Naive thymus-derived CD4-positive, alpha-beta T cell (primary cell): Measurements from ENCODE around the gene PRSS50. TPM values are rescaled to one million over a fixed set of nuclear protein-coding genes. Genes with fewer than 3 reads are reported as not detected.
"Not testable (repeated sequence)": the region's sequence is repeated elsewhere in the genome, so short reads cannot be mapped to it uniquely, and the experiment has no call there.

Experiments
- ATAC-seq: fragments of 150-1000 bp; cut with Tn5 transposase; 2 replicates; pipeline ENCODE4 v1.10.0; 2021; ENCODE audit warnings: mild to moderate bottlenecking, moderate library complexity
- CTCF ChIA-PET: fragments of 350-600 bp; sonication (Branson Sonifier 250); formaldehyde crosslinking; loops from one replicate; lab custom pipeline; 2021; ENCODE audit warnings: antibody characterized with exemption; lab: Charles Lee
- POLR2A ChIA-PET: fragments of 350-600 bp; sonication (Branson Sonifier 250); formaldehyde crosslinking; loops from one replicate; lab custom pipeline; 2021; ENCODE audit warnings: antibody characterized with exemption, inconsistent platforms; lab: Charles Lee
- DNase-seq, 9 donors: peaks; one replicate each; pipeline versions ENCODE4 v3.0.0 to v3.0.0-alpha.2; 2020 to 2022; ENCODE audit warnings: mixed read lengths in 1 of 9
- H3K27ac ChIP-seq: one replicate; pipeline ENCODE4 v1.7.0; 2013; ENCODE audit warnings: mild to moderate bottlenecking, low read depth, low read length, moderate library complexity
- H3K27me3 ChIP-seq, 2 donors: one replicate each; pipeline ENCODE4 v1.7.0; 2013; ENCODE audit warnings: low read length in 2 of 2, mild to moderate bottlenecking in 2 of 2, moderate library complexity in 2 of 2; ENCODE audit not compliant: control insufficient read depth in 2 of 2, insufficient read depth in 2 of 2
- H3K36me3 ChIP-seq, 3 experiments: 1 replicate in 2 of 3; 2 replicates in 1 of 3; pipeline ENCODE4 v1.7.0; 2013; ENCODE audit warnings: low read length in 3 of 3, mild to moderate bottlenecking in 3 of 3, moderate library complexity in 1 of 3; ENCODE audit not compliant: insufficient read depth in 3 of 3, control insufficient read depth in 2 of 3
- H3K4me1 ChIP-seq, 2 donors: one replicate each; pipeline ENCODE4 v1.7.0; 2013; ENCODE audit warnings: low read length in 2 of 2, mild to moderate bottlenecking in 2 of 2, moderate library complexity in 1 of 2; ENCODE audit not compliant: control insufficient read depth in 2 of 2, insufficient read depth in 2 of 2
- H3K4me3 ChIP-seq: 2 replicates; pipeline ENCODE4 v1.7.0; 2013; ENCODE audit warnings: mild to moderate bottlenecking, low read length
- H3K9me3 ChIP-seq, 3 experiments: 1 replicate in 2 of 3; 2 replicates in 1 of 3; pipeline ENCODE4 v1.7.0; 2013; ENCODE audit warnings: low read length in 3 of 3; ENCODE audit not compliant: control insufficient read depth in 2 of 3
- H3K27ac Mint-ChIP-seq, 9 donors: one replicate each; pipeline ENCODE4 v1.8.0; 2020 to 2022; ENCODE audit warnings: mixed read lengths in 9 of 9, mild to moderate bottlenecking in 8 of 9, moderate library complexity in 5 of 9, inconsistent platforms in 2 of 9
- H3K27me3 Mint-ChIP-seq, 5 donors: one replicate each; pipeline ENCODE4 v1.8.0; 2021 to 2022; ENCODE audit warnings: mixed read lengths in 5 of 5, mild to moderate bottlenecking in 1 of 5
- H3K36me3 Mint-ChIP-seq, 5 donors: one replicate each; pipeline ENCODE4 v1.8.0; 2020 to 2022; ENCODE audit warnings: mixed read lengths in 5 of 5, mild to moderate bottlenecking in 3 of 5, inconsistent platforms in 1 of 5
- H3K4me1 Mint-ChIP-seq, 7 donors: one replicate each; pipeline ENCODE4 v1.8.0; 2020 to 2022; ENCODE audit warnings: mixed read lengths in 7 of 7, mild to moderate bottlenecking in 3 of 7, inconsistent platforms in 1 of 7
- H3K4me3 Mint-ChIP-seq, 10 donors: one replicate each; pipeline ENCODE4 v1.8.0; 2020 to 2022; ENCODE audit warnings: mild to moderate bottlenecking in 10 of 10, mixed read lengths in 10 of 10, moderate library complexity in 6 of 10, inconsistent platforms in 2 of 10
- H3K9me3 Mint-ChIP-seq, 11 donors: one replicate each; pipeline ENCODE4 v1.8.0; 2020 to 2022; ENCODE audit warnings: mixed read lengths in 11 of 11, mild to moderate bottlenecking in 4 of 11, inconsistent platforms in 1 of 11, moderate library complexity in 1 of 11
- intact Hi-C, 2 donors: fragments of 100-400 bp; cut with micrococcal nuclease; formaldehyde crosslinking; loops; one replicate each; pipeline ENCODE4 v1.15.1; 2023
- polyA plus RNA-seq, 2 donors: library from polyadenylated mRNA; unstranded; fragments of 300-500 nt; fragmentation: Illumina TruSeq; gene quantifications; one replicate each; pipeline ENCODE4 v1.2.3, GENCODE V29; 2021
- total RNA-seq, 6 experiments: library from RNA in 5 of 6; stranded (reverse) in 5 of 6; gene quantifications; 1 replicate in 5 of 6; 2 replicates in 1 of 6; pipeline ENCODE4 v1.2.3 and lab custom pipeline; 2021 to 2026

PRSS50 gene
- total and polyA plus RNA-seq, 7 experiments from 2014 or later = 0.11 TPM; not detected in 6

GRCh38 chr3:46705751-46706552, 11.7 kb downstream of the PRSS50 start:
- Histone ChIP-seq H3K9me3 (no peaks in the 10 kb centered on the region), H3K27ac (no peak overlapping the region), H3K36me3 (peaks cover 0 to 17% (median 0%) of the 10 kb centered on the region in 3 experiments), H3K4me3 (no peak overlapping the region), H3K27me3 (no peaks in the 10 kb centered on the region), H3K4me1 (peaks cover 0 to 10% of the 10 kb centered on the region in 2 donors)
- peak overlapping the region in 1 of 9 donors; percentile 56 for H3K27ac Mint-ChIP-seq
- ATAC-seq (no peak), DNase-seq (no peak)
- intact Hi-C loops = loop anchor here (1.0 to 5.0 kb wide), 7 partner anchors 189 to 771 kb away; partner anchors contain the start of gene SCAP (in 1 of the 2)
- ChIA-PET POLR2A (no interaction called here), CTCF (interaction anchor here (0.6 to 1.5 kb wide), 9 partner anchors 9 to 674 kb away, joined by 3 to 6 read pairs (median 4); partner anchors contain the start of gene PTPN23)
- peaks cover 0 to 17% (median 0%) of the 10 kb centered on the region in 5 donors for H3K27me3 Mint-ChIP-seq
- H3K4me1 Mint-ChIP-seq = peaks cover 0 to 21% (median 17%) of the 10 kb centered on the region in 7 donors
- peaks cover 0 to 8% (median 4%) of the 10 kb centered on the region in 5 donors for H3K36me3 Mint-ChIP-seq
- H3K9me3 Mint-ChIP-seq = peaks cover 0 to 3% (median 0%) of the 10 kb centered on the region in 11 donors
- peak overlapping the region in 1 of 10 donors; percentile 27 for H3K4me3 Mint-ChIP-seq

GRCh38 chr3:46705022-46705530, 12.6 kb downstream of the PRSS50 start:
- H3K36me3 Mint-ChIP-seq = peaks cover 0 to 8% (median 4%) of the 10 kb centered on the region in 5 donors
- peaks cover 0 to 3% (median 0%) of the 10 kb centered on the region in 11 donors for H3K9me3 Mint-ChIP-seq

GRCh38 chr3:46704346-46704745, 13.3 kb downstream of the PRSS50 start:
- CTCF ChIA-PET = interaction anchor here (0.7 to 2.9 kb wide), 2 partner anchors 156 to 190 kb away, joined by 6 to 16 read pairs; no protein-coding TSS in a partner anchor
- Mint-ChIP-seq H3K27me3 (peaks cover 0 to 32% (median 0%) of the 10 kb centered on the region in 5 donors), H3K4me1 (peaks cover 0 to 36% (median 26%) of the 10 kb centered on the region in 7 donors)
- H3K4me3 Mint-ChIP-seq, ATAC-seq, H3K27ac ChIP-seq, POLR2A ChIA-PET, H3K4me3 ChIP-seq, H3K36me3 Mint-ChIP-seq, H3K9me3 ChIP-seq, H3K36me3 ChIP-seq, DNase-seq, H3K9me3 Mint-ChIP-seq, H3K27ac Mint-ChIP-seq, H3K27me3 ChIP-seq: not testable (repeated sequence)
- peaks cover 0 to 26% of the 10 kb centered on the region in 2 donors for H3K4me1 ChIP-seq
- intact Hi-C loops = loop anchor here in 1 of 2 donors (2.0 kb wide), 1 partner anchor 668 kb away; no protein-coding TSS in a partner anchor

More at GRCh38 chr3:46705022-46705530, 12.6 kb downstream of the PRSS50 start:
- H3K27ac Mint-ChIP-seq = peak overlapping the region in 1 of 9 donors; percentile 36
- no peaks in the 10 kb centered on the region for H3K27me3 ChIP-seq
- ChIA-PET CTCF (interaction anchor here (0.6 to 1.5 kb wide), 10 partner anchors 8 to 675 kb away, joined by 3 to 6 read pairs (median 4); partner anchors contain the start of gene PTPN23), POLR2A (no interaction called here)
- H3K4me3 ChIP-seq = no peak overlapping the region
- ATAC-seq (peak; percentile 87), DNase-seq (peak; percentile 45 to 71 (median 63))
- no peaks in the 10 kb centered on the region for H3K9me3 ChIP-seq
- peaks cover 0 to 29% (median 20%) of the 10 kb centered on the region in 7 donors for H3K4me1 Mint-ChIP-seq
- H3K36me3 ChIP-seq = peaks cover 0 to 10% (median 0%) of the 10 kb centered on the region in 3 experiments
- intact Hi-C loops = loop anchor here (1.0 to 5.0 kb wide), 7 partner anchors 190 to 772 kb away; partner anchors contain the start of gene SCAP (in 1 of the 2)
- H3K4me1 ChIP-seq = peaks cover 0 to 19% of the 10 kb centered on the region in 2 donors
- H3K27ac ChIP-seq = no peak overlapping the region
- no peak overlapping the region for H3K4me3 Mint-ChIP-seq
- H3K27me3 Mint-ChIP-seq = peaks cover 0 to 25% (median 0%) of the 10 kb centered on the region in 5 donors

- intact Hi-C loops = no loop called here
- Mint-ChIP-seq H3K27ac (peak overlapping the region in 4 of 9 donors; percentile 17 to 67 (median 48)), H3K9me3 (peaks cover 0 to 3% (median 0%) of the 10 kb centered on the region in 11 donors), H3K27me3 (peaks cover 0 to 35% (median 0%) of the 10 kb centered on the region in 5 donors), H3K4me3 (no peak overlapping the region), H3K36me3 (peaks cover 0 to 3% (median 0%) of the 10 kb centered on the region in 5 donors), H3K4me1 (peaks cover 0 to 49% (median 33%) of the 10 kb centered on the region in 7 donors)
- H3K27me3 ChIP-seq = no peaks in the 10 kb centered on the region
- ChIA-PET POLR2A (interaction anchor here (1.6 kb wide), 1 partner anchor 10 kb away, joined by 7 read pairs; the partner anchor contains the start of gene ALS2CL), CTCF (interaction anchor here (0.8 to 2.9 kb wide), 4 partner anchors 27 to 206 kb away, joined by 3 to 16 read pairs (median 4); no protein-coding TSS in a partner anchor)
- peaks cover 0 to 29% of the 10 kb centered on the region in 2 donors for H3K4me1 ChIP-seq
- no peak overlapping the region for H3K27ac ChIP-seq
- DNase-seq (no peak), ATAC-seq (no peak)
- no peaks in the 10 kb centered on the region for H3K36me3 ChIP-seq
- H3K4me3 ChIP-seq = no peak overlapping the region
- no peaks in the 10 kb centered on the region for H3K9me3 ChIP-seq
Measured at GRCh38 chr3:46703013-46703520, 14.6 kb downstream of the PRSS50 start.

GRCh38 chr3:46702246-46703012, 15.2 kb downstream of the PRSS50 start:
- Histone ChIP-seq H3K36me3 (no peaks in the 10 kb centered on the region), H3K27ac (no peak overlapping the region), H3K4me1 (peaks cover 0 to 32% of the 10 kb centered on the region in 2 donors), H3K9me3 (no peaks in the 10 kb centered on the region), H3K4me3 (no peak overlapping the region), H3K27me3 (no peaks in the 10 kb centered on the region)
- peaks cover 0 to 3% (median 0%) of the 10 kb centered on the region in 11 donors for H3K9me3 Mint-ChIP-seq
- peaks cover 0 to 40% (median 0%) of the 10 kb centered on the region in 5 donors for H3K27me3 Mint-ChIP-seq
- intact Hi-C loops = no loop called here
- peaks cover 0 to 55% (median 39%) of the 10 kb centered on the region in 7 donors for H3K4me1 Mint-ChIP-seq
- ChIA-PET POLR2A (interaction anchor here (1.6 kb wide), 1 partner anchor 9 kb away, joined by 7 read pairs; the partner anchor contains the start of gene ALS2CL), CTCF (interaction anchor here (0.8 to 2.9 kb wide), 5 partner anchors 27 to 207 kb away, joined by 3 to 16 read pairs (median 3); no protein-coding TSS in a partner anchor)
- ATAC-seq (no peak), DNase-seq (no peak)
- peaks cover 0 to 3% (median 0%) of the 10 kb centered on the region in 5 donors for H3K36me3 Mint-ChIP-seq
- peak overlapping the region in 6 of 9 donors; percentile 5 to 64 (median 26) for H3K27ac Mint-ChIP-seq
- H3K4me3 Mint-ChIP-seq = peak overlapping the region in 7 of 10 donors; percentile 4 to 83 (median 69)
